ENCODE measurements around the gene NT5DC2.

The NT5DC2 gene

DNA sequence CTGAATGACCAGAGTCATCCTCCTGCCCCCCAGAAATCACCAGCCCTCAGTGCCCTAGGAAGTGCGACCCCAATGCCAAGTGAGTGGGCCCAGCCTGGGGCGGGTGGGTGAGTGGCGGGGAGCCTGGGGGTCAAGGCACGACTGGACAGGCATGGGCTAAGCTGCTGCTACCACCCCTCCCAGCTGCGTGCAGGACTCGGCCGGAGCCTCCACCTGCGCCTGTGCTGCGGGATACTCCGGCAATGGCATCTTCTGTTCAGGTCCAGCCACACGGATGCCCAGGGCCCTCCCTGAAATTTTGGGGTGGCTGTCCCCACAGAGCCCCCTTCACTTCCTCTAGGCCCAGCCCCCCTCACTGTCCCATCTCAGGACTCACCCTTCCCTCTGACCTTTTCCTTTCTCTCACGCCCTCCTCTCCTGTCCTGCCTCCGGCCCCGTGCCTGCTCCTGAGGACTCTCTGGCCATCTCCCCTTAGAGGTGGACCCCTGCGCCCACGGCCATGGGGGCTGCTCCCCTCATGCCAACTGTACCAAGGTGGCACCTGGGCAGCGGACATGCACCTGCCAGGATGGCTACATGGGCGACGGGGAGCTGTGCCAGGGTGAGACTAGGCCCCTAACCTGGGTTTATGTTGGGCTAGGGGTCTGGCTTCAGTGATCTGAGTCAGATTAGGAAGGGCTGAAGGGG is 17.0 kb downstream of the NT5DC2 start:
- TF ChIP-seq, protein P1, sequence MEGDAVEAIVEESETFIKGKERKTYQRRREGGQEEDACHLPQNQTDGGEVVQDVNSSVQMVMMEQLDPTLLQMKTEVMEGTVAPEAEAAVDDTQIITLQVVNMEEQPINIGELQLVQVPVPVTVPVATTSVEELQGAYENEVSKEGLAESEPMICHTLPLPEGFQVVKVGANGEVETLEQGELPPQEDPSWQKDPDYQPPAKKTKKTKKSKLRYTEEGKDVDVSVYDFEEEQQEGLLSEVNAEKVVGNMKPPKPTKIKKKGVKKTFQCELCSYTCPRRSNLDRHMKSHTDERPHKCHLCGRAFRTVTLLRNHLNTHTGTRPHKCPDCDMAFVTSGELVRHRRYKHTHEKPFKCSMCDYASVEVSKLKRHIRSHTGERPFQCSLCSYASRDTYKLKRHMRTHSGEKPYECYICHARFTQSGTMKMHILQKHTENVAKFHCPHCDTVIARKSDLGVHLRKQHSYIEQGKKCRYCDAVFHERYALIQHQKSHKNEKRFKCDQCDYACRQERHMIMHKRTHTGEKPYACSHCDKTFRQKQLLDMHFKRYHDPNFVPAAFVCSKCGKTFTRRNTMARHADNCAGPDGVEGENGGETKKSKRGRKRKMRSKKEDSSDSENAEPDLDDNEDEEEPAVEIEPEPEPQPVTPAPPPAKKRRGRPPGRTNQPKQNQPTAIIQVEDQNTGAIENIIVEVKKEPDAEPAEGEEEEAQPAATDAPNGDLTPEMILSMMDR (IDR thresholded peaks at IDR 0.05; ENCODE audit: low read length, missing control alignments): no peak
- H3K4me3 ChIP-seq (replicated peaks; ENCODE audit: low read depth, low read length): no peak overlapping the region
- DNase-seq (ENCODE audit: low read depth): no peak

DNA sequence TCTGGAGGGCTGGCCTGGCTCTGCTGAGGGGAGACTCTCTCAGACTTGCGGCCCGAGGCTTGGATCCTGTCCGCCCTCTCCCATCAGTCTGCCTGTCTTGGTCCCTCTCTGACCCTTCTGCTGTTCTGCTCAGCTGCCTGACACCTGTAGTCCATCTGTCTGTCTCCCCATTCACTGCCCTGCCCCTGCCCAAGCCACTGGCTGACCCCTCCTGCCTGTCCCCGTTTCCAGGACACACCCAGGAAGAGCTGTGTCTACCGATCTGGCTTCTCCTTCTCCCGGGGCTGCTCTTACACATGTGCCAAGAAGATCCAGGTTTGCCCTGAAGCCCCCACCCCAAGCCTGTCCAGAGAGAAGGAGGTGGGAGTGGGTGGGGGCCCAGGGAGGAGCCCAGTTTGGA is 18.5 kb downstream of the NT5DC2 start:
- no peak for DNase-seq (ENCODE audit: low read depth)
- TF ChIP-seq, protein P1 (IDR thresholded peaks at IDR 0.05; ENCODE audit: low read length, missing control alignments): no peak
- H3K4me3 ChIP-seq (replicated peaks; ENCODE audit: low read depth, low read length): no peak overlapping the region

DNA sequence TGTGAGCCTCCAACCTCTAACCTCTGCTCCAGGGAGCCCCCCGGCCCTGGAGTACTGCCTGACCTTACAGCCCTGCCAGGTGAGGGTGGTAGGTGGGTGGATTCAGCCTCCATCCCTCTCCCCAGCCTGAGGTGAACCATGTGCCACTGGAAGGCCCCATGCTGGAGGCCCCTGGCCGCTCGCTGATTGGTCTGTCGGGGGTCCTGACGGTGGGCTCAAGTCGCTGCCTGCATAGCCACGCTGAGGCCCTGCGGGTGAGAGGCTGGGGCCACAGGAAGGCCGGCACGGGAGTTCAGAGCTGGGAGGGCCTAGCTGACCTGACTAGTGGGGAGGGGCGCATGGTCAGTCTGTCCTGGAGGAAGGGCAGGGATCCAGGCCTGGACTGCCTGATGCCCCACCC is 19.1 kb downstream of the NT5DC2 start:
- no peak overlapping the region for H3K4me3 ChIP-seq (replicated peaks; ENCODE audit: low read depth, low read length)
- TF ChIP-seq, protein P1 (IDR thresholded peaks at IDR 0.05; ENCODE audit: low read length, missing control alignments): no peak
- no peak for DNase-seq (ENCODE audit: low read depth)

DNA sequence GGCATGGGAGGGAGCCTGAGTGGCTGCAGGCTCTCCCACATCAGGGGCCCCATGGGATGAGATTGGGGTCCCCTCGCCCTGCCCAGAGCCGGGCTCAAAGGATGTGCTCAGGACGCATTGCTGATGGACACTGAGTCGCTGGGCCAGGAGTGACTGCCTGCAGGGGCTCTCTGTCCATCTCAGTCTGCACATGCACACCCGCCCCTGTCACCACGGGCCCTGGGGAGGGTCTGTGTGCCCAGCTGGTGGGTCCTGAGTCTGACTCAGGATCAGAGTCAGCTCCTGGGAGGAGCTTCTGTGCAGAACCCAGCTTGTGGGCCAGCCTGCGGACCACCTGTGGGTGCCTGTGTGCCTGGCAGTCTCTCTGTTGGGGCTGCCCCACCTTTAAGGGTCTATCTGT is 20.4 kb downstream of the NT5DC2 start:
- TF ChIP-seq, protein P1 (IDR thresholded peaks at IDR 0.05; ENCODE audit: low read length, missing control alignments): no peak
- DNase-seq (ENCODE audit: low read depth): no peak
- no peak overlapping the region for H3K4me3 ChIP-seq (replicated peaks; ENCODE audit: low read depth, low read length)

DNA sequence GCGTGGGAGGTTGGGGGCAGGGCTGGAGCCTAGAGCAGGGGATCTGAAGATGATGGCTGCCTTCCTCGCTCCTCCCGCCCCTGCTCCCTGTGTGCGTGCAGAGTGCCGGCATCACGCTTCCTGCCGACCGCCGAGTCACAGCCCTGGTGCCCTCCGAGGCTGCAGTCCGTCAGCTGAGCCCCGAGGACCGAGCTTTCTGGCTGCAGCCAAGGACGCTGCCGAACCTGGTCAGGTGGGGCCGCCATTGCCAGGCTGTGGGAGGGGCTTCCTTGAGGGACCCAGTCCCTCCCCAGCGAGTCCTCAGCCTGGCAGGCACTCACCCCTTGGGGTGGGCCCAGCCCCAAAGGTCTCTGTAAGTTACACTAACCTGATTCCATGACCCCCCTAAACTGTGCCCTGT is 20.9 kb downstream of the NT5DC2 start:
- TF ChIP-seq, protein P1 (IDR thresholded peaks at IDR 0.05; ENCODE audit: low read length, missing control alignments): no peak

DNA sequence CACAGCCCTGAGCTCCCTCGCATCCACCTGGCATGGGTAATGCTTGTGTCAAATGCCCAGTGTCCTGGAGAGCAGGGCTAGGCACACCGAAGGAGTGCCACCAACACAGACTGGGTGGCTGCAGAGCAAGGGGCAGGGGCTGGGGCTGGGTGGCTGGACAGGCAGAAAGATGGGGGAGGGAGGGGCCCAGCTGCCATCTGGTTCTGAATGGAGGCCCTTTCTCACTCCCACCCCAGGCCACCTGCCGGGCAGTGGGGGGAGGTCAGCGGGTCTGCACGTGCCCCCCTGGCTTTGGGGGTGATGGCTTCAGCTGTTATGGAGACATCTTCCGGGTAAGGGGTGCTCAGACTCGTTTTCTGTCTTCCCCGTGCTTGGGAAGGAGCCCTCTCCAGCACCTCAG is 21.6 kb downstream of the NT5DC2 start:
- H3K4me3 ChIP-seq (replicated peaks; ENCODE audit: low read depth, low read length): no peak overlapping the region
- TF ChIP-seq, protein P1 (IDR thresholded peaks at IDR 0.05; ENCODE audit: low read length, missing control alignments): no peak
- no peak for DNase-seq (ENCODE audit: low read depth)

More for the DNA sequence above, 20.9 kb downstream of the NT5DC2 start:
- DNase-seq (ENCODE audit: low read depth): no peak
- no peak overlapping the region for H3K4me3 ChIP-seq (replicated peaks; ENCODE audit: low read depth, low read length)

DNA sequence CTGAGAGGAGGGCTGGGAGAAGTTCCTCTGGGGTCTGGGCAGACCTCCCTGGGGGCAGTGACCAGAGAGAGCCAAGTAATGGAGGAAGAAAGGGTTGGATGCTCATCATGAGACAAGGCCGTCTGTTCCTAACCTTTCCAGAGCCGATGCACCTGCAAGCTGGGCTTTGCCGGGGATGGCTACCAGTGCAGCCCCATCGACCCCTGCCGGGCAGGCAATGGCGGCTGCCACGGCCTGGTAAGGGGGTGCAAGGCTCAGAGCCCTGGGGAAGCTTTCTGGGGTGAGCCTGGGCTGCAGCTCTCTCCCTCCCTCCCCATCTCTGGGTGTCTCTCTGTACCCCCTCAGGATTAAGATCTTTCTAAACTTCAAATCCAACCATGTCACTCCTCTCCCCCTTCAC is 22.1 kb downstream of the NT5DC2 start:
- TF ChIP-seq, protein P1 (IDR thresholded peaks at IDR 0.05; ENCODE audit: low read length, missing control alignments): no peak
- no peak for DNase-seq (ENCODE audit: low read depth)
- H3K4me3 ChIP-seq (replicated peaks; ENCODE audit: low read depth, low read length): no peak overlapping the region
